Glutamatergic neuron (in vitro differentiated cells): ENCODE results near the gene GDF3. TPM values are rescaled to one million over a fixed set of nuclear protein-coding genes. Genes with fewer than 3 reads are reported as not detected.

ENCODE experiments used
- total RNA-seq: library from RNA; stranded (reverse); fragmentation: NEBNext Ultra II Directional; extraction: Animal tissue kit (Norgen Biotek cat#: 25700); gene quantifications from one replicate; pipeline ENCODE4 v1.2.1, GENCODE V29; 2021; ENCODE audit not compliant: unreplicated experiment

The GDF3 gene
- total RNA-seq, 1 donor from 2014 or later = 0.34 TPM

Other genes starting within 250 kb of the GDF3 start
- gene CD163, start 192.0 kb downstream of the GDF3 start, total RNA-seq = 20.6 TPM
- gene APOBEC1, start 29.9 kb downstream of the GDF3 start, total RNA-seq = not detected
- gene DPPA3, start 15.7 kb upstream of the GDF3 start, total RNA-seq = not detected
- not detected for gene CLEC4C, start 51.6 kb upstream of the GDF3 start, total RNA-seq
- not detected for gene NANOGNB, start 69.4 kb upstream of the GDF3 start, total RNA-seq
- gene NANOG, start 93.6 kb upstream of the GDF3 start, total RNA-seq = 1.3 TPM
- 1.3 TPM for gene SLC2A14, start 177.1 kb upstream of the GDF3 start, total RNA-seq
- gene SLC2A3, start 240.4 kb upstream of the GDF3 start, total RNA-seq = 291 TPM